ENCODE measurements around the gene SWI5.

The SWI5 gene

GRCh38 chr9:128288273-128289004, 12.4 kb downstream of the SWI5 start:
- Histone ChIP-seq H3K4me2 (ENCODE audit: low read length) (no peak overlapping the region), H3K4me1 (ENCODE audit: control insufficient read depth, insufficient read depth, low read length) (no peaks in the 10 kb centered on the region)

DNA sequence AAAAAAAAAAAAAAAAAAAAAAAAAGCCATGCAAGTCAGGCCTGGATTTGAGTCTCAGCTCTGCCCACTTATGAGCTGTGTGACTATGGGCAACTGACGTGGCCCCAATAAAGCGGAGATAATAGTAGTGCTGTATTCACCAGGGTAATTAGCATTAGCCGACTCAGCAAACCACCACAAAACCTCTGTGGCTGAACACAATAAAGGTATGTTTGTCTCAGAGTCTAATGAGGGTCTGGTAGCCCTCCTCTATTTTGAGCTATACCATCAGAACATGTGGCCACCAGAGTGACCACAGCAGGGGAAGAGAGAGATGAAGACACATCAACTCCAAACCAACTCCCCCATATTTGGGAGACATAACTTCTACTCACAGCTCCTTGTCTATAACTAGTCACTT, 15.9 kb downstream of the SWI5 start:
- no peak overlapping the region for H3K9ac ChIP-seq (ENCODE audit: low read depth, low read length)
- H3K4me3 ChIP-seq (ENCODE audit: low read length) = no peak overlapping the region
- no peak overlapping the region for H3K4me2 ChIP-seq (ENCODE audit: low read length)
- H3K9me3 ChIP-seq (replicated peaks; ENCODE audit: low read length) = no peaks in the 10 kb centered on the region
- no peaks in the 10 kb centered on the region for H3K27me3 ChIP-seq (ENCODE audit: control insufficient read depth, insufficient read depth, low read length)
- peaks cover 7% of the 10 kb centered on the region for H3K36me3 ChIP-seq (ENCODE audit: insufficient read depth, low read length)
- H3K4me1 ChIP-seq (ENCODE audit: control insufficient read depth, insufficient read depth, low read length) = peaks cover 14% of the 10 kb centered on the region

More at GRCh38 chr9:128288273-128289004, 12.4 kb downstream of the SWI5 start:
- Histone ChIP-seq H3K36me3 (ENCODE audit: insufficient read depth, low read length) (peaks cover 18% of the 10 kb centered on the region), H3K9ac (ENCODE audit: low read depth, low read length) (no peak overlapping the region), H3K27me3 (ENCODE audit: control insufficient read depth, insufficient read depth, low read length) (no peaks in the 10 kb centered on the region), H3K4me3 (ENCODE audit: low read length) (no peak overlapping the region), H3K9me3 (replicated peaks; ENCODE audit: low read length) (no peaks in the 10 kb centered on the region)

GRCh38 chr9:128293091-128293490, 17.0 kb downstream of the SWI5 start:
- Histone ChIP-seq H3K4me3 (ENCODE audit: low read length) (no peak overlapping the region), H3K9ac (ENCODE audit: low read depth, low read length) (no peak overlapping the region), H3K9me3 (replicated peaks; ENCODE audit: low read length) (no peaks in the 10 kb centered on the region), H3K4me2 (ENCODE audit: low read length) (no peak overlapping the region), H3K36me3 (ENCODE audit: insufficient read depth, low read length) (peaks cover 7% of the 10 kb centered on the region), H3K27me3 (ENCODE audit: control insufficient read depth, insufficient read depth, low read length) (no peaks in the 10 kb centered on the region), H3K4me1 (ENCODE audit: control insufficient read depth, insufficient read depth, low read length) (peaks cover 14% of the 10 kb centered on the region)

GRCh38 chr9:128294142-128294541, 18.1 kb downstream of the SWI5 start:
- Histone ChIP-seq H3K4me2 (ENCODE audit: low read length) (no peak overlapping the region), H3K4me1 (ENCODE audit: control insufficient read depth, insufficient read depth, low read length) (peaks cover 14% of the 10 kb centered on the region), H3K27me3 (ENCODE audit: control insufficient read depth, insufficient read depth, low read length) (no peaks in the 10 kb centered on the region), H3K9me3 (replicated peaks; ENCODE audit: low read length) (no peaks in the 10 kb centered on the region), H3K36me3 (ENCODE audit: insufficient read depth, low read length) (no peaks in the 10 kb centered on the region), H3K9ac (ENCODE audit: low read depth, low read length) (no peak overlapping the region), H3K4me3 (ENCODE audit: low read length) (no peak overlapping the region)

DNA sequence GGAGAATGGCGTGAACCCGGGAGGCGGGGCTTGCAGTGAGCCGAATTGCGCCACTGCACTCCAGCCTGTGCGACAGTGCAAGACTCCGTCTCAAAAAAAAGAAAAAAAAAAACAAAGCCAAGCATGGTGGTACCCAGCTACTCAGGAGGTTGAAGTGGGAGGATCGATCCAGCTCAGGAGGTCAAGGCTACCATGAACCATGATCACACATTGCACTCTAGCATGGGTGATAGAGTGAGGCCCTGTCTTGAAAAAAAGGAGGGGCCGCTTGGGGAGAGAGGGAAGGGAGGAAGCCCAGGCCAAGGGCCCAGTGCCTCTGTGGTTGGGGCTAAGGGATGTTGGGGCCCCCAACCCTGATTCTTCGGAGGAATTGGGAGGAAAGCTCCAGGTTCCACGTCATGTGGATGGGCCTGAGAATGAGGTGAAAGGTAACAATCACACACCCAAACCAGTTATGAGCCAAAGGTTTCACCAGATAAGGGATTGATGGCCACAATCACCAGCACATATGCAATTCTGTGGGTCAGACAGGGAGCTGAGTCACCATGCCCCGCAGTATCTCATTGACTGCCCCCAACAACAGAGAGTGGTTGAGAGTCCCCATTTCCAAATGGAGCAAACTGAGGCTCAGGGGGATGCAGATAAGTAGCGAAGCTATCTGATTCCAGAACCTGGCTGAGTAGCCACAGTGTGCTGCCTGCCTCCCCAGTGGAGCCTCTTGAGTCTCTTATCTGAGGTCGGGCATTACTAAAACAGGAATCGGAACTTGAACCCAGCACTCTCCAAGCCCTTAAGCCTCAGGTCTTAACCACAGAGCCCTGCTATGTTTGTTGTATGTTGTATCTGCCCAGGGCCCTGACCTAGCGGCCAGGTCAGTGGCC, 20.5 kb downstream of the SWI5 start:
- Histone ChIP-seq H3K9me3 (replicated peaks; ENCODE audit: low read length) (no peaks in the 10 kb centered on the region), H3K36me3 (ENCODE audit: insufficient read depth, low read length) (no peaks in the 10 kb centered on the region), H3K4me3 (ENCODE audit: low read length) (no peak overlapping the region), H3K4me2 (ENCODE audit: low read length) (no peak overlapping the region), H3K9ac (ENCODE audit: low read depth, low read length) (no peak overlapping the region), H3K4me1 (ENCODE audit: control insufficient read depth, insufficient read depth, low read length) (peaks cover 14% of the 10 kb centered on the region), H3K27me3 (ENCODE audit: control insufficient read depth, insufficient read depth, low read length) (no peaks in the 10 kb centered on the region)

- Histone ChIP-seq H3K4me1 (ENCODE audit: control insufficient read depth, insufficient read depth, low read length) (peaks cover 14% of the 10 kb centered on the region), H3K27me3 (ENCODE audit: control insufficient read depth, insufficient read depth, low read length) (no peaks in the 10 kb centered on the region), H3K36me3 (ENCODE audit: insufficient read depth, low read length) (no peaks in the 10 kb centered on the region), H3K9ac (ENCODE audit: low read depth, low read length) (no peak overlapping the region), H3K9me3 (replicated peaks; ENCODE audit: low read length) (no peaks in the 10 kb centered on the region), H3K4me2 (ENCODE audit: low read length) (no peak overlapping the region), H3K4me3 (ENCODE audit: low read length) (no peak overlapping the region)
Measured at GRCh38 chr9:128297221-128297773, 21.2 kb downstream of the SWI5 start.

DNA sequence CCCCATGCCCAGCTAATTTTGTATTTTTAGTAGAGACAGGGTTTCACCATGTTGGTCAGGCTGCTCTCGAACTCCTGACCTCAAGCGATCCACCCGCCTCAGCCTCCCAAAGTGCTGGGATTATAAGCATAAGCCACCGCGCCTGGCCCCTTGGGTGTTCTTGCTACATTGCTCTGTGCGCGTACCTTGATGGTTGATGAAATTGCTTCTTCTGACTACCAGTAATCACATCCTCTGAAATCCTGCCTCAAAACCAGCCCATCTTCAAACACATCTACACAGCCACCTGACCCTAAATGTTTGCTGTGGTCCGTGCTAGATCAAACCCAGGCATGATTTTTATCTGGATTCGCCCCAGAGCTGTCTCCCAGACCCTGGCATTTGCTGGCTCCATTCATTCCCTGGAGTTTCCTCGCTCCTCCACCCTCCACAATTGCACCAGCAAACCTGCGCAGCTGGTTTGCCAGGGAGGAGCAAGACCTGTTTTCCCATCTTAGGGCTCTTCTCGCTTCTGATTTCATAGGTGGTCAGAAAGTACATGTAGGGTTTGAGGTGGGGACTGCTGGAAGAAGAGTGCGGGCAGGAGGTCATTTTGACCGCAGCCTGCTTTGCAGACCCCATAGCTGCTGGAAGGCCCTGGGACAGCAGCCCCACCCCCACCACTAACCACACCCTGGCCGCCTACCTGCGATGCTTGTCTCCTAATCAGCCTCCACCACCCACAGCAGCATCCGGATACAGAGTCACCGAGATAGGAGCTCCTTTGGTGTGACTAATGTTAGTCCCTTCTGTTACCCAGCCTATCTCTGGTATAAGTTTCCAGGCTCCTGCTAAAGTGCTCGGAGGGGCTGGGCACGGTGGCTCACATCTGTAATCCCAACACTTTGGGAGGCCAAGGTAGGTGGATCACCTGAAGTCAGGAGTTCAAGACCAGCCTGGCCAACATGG, 22.7 kb downstream of the SWI5 start:
- no peak overlapping the region for H3K9ac ChIP-seq (ENCODE audit: low read depth, low read length)
- no peak overlapping the region for H3K4me2 ChIP-seq (ENCODE audit: low read length)
- no peaks in the 10 kb centered on the region for H3K27me3 ChIP-seq (ENCODE audit: control insufficient read depth, insufficient read depth, low read length)
- no peaks in the 10 kb centered on the region for H3K36me3 ChIP-seq (ENCODE audit: insufficient read depth, low read length)
- H3K9me3 ChIP-seq (replicated peaks; ENCODE audit: low read length) = no peaks in the 10 kb centered on the region
- peaks cover 14% of the 10 kb centered on the region for H3K4me1 ChIP-seq (ENCODE audit: control insufficient read depth, insufficient read depth, low read length)
- H3K4me3 ChIP-seq (ENCODE audit: low read length) = no peak overlapping the region

- no peak overlapping the region for H3K4me2 ChIP-seq (ENCODE audit: low read length)
- no peaks in the 10 kb centered on the region for H3K27me3 ChIP-seq (ENCODE audit: control insufficient read depth, insufficient read depth, low read length)
- peaks cover 9% of the 10 kb centered on the region for H3K36me3 ChIP-seq (ENCODE audit: insufficient read depth, low read length)
- no peak overlapping the region for H3K4me3 ChIP-seq (ENCODE audit: low read length)
- H3K9ac ChIP-seq (ENCODE audit: low read depth, low read length) = no peak overlapping the region
- H3K9me3 ChIP-seq (replicated peaks; ENCODE audit: low read length) = no peaks in the 10 kb centered on the region
- peaks cover 38% of the 10 kb centered on the region for H3K4me1 ChIP-seq (ENCODE audit: control insufficient read depth, insufficient read depth, low read length)
Measured at GRCh38 chr9:128304136-128304970, 28.3 kb downstream of the SWI5 start.

- no peaks in the 10 kb centered on the region for H3K9me3 ChIP-seq (replicated peaks; ENCODE audit: low read length)
- H3K4me1 ChIP-seq (ENCODE audit: control insufficient read depth, insufficient read depth, low read length) = peaks cover 38% of the 10 kb centered on the region
Measured at GRCh38 chr9:128304971-128305288, 28.9 kb downstream of the SWI5 start.

DNA sequence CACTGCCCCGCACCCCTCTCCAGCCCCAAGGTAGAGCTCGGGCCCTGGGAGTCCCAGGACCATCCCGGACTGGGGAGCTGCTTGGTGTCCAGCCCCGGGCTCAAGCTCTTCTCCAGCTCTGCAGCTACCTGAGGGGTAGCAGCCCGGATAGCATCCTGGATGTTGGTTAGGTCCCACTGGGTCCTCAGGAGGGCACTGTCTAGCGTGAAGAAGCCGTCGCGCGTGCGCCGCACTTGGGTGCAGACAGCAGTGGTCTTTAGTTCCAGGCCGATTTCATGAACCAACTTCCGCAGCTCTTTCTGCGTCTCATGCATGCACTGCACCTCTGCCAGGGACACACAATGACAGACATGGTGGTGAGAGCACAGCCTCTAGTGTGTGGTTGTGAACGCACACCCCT, 33.5 kb downstream of the SWI5 start:
- Histone ChIP-seq H3K4me1 (ENCODE audit: control insufficient read depth, insufficient read depth, low read length) (peaks cover 32% of the 10 kb centered on the region), H3K27me3 (ENCODE audit: control insufficient read depth, insufficient read depth, low read length) (no peaks in the 10 kb centered on the region), H3K9me3 (replicated peaks; ENCODE audit: low read length) (no peaks in the 10 kb centered on the region), H3K9ac (ENCODE audit: low read depth, low read length) (no peak overlapping the region), H3K36me3 (ENCODE audit: insufficient read depth, low read length) (peaks cover 41% of the 10 kb centered on the region), H3K4me2 (ENCODE audit: low read length) (no peak overlapping the region), H3K4me3 (ENCODE audit: low read length) (no peak overlapping the region)

More at GRCh38 chr9:128304971-128305288, 28.9 kb downstream of the SWI5 start:
- no peak overlapping the region for H3K4me3 ChIP-seq (ENCODE audit: low read length)
- no peak overlapping the region for H3K9ac ChIP-seq (ENCODE audit: low read depth, low read length)
- peaks cover 15% of the 10 kb centered on the region for H3K36me3 ChIP-seq (ENCODE audit: insufficient read depth, low read length)
- no peak overlapping the region for H3K4me2 ChIP-seq (ENCODE audit: low read length)
- H3K27me3 ChIP-seq (ENCODE audit: control insufficient read depth, insufficient read depth, low read length) = no peaks in the 10 kb centered on the region
